ENCODE results near the gene SLC35D1. TPM values are rescaled to one million over a fixed set of nuclear protein-coding genes. Genes with fewer than 3 reads are reported as not detected.

Gene SLC35D1
- total and polyA plus RNA-seq, 2 of the 13 experiments (the other 11 are each of a cell fraction or from before 2014, with no cell fraction given) = 12.4 to 41.5 TPM

DNA sequence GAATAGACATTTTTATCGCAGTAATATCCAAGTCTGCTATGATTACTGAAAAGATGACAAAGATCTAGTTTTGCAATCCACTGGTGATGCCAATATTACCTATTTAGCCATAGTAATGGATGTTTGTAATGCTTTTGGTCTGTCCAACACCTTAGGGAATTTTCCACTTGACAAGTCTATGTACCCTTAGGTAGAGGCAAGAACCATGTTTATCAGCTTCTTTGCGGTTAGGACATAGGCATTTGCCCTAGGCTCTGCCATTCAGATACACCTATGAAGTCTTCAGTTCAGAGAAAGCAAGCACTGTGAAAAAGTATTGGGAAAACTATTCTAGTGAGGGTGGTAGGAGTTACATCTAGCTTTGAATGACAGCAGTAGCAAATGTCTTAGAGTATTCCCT, 40.2 kb upstream of the SLC35D1 start (continued):
- TF ChIP-seq, protein P1, sequence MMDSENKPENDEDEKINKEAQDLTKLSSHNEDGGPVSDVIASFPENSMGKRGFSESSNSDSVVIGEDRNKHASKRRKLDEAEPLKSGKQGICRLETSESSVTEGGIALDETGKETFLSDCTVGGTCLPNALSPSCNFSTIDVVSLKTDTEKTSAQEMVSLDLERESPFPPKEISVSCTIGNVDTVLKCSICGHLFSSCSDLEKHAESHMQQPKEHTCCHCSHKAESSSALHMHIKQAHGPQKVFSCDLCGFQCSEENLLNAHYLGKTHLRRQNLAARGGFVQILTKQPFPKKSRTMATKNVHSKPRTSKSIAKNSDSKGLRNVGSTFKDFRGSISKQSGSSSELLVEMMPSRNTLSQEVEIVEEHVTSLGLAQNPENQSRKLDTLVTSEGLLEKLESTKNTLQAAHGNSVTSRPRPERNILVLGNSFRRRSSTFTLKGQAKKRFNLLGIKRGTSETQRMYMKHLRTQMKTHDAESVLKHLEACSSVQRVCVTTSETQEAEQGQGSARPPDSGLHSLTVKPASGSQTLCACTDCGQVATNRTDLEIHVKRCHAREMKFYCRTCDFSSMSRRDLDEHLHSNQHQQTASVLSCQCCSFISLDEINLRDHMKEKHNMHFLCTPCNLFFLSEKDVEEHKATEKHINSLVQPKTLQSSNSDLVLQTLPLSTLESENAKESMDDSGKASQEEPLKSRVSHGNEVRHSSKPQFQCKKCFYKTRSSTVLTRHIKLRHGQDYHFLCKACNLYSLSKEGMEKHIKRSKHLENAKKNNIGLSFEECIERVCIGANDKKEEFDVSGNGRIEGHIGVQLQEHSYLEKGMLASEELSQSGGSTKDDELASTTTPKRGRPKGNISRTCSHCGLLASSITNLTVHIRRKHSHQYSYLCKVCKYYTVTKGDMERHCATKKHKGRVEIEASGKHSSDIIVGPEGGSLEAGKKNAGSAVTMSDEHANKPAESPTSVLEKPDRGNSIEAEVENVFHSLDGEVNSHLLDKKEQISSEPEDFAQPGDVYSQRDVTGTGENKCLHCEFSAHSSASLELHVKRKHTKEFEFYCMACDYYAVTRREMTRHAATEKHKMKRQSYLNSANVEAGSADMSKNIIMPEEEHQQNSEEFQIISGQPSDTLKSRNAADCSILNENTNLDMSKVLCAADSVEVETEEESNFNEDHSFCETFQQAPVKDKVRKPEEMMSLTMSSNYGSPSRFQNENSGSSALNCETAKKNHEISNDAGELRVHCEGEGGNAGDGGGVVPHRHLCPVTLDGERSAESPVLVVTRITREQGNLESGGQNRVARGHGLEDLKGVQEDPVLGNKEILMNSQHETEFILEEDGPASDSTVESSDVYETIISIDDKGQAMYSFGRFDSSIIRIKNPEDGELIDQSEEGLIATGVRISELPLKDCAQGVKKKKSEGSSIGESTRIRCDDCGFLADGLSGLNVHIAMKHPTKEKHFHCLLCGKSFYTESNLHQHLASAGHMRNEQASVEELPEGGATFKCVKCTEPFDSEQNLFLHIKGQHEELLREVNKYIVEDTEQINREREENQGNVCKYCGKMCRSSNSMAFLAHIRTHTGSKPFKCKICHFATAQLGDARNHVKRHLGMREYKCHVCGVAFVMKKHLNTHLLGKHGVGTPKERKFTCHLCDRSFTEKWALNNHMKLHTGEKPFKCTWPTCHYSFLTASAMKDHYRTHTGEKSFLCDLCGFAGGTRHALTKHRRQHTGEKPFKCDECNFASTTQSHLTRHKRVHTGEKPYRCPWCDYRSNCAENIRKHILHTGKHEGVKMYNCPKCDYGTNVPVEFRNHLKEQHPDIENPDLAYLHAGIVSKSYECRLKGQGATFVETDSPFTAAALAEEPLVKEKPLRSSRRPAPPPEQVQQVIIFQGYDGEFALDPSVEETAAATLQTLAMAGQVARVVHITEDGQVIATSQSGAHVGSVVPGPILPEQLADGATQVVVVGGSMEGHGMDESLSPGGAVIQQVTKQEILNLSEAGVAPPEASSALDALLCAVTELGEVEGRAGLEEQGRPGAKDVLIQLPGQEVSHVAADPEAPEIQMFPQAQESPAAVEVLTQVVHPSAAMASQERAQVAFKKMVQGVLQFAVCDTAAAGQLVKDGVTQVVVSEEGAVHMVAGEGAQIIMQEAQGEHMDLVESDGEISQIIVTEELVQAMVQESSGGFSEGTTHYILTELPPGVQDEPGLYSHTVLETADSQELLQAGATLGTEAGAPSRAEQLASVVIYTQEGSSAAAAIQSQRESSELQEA (CRISPR knock-in tag; IDR thresholded peaks at IDR 0.05; ENCODE audit: not compliant biosample characterization) = no peak
- TF ChIP-seq CBX5 (CRISPR knock-in tag; IDR thresholded peaks at IDR 0.05; ENCODE audit: borderline replicate concordance) (no peak), RARA (CRISPR knock-in tag; IDR thresholded peaks at IDR 0.05) (no peak), HNF4G (IDR thresholded peaks at IDR 0.05; ENCODE audit: borderline replicate concordance, low read depth, low read length) (no peak), HNF4G (CRISPR knock-in tag; IDR thresholded peaks at IDR 0.05; ENCODE audit: borderline replicate concordance, low read depth) (no peak)
